Ovary (tissue), 9 donors: Measurements from ENCODE around the gene MEGF6. TPM values are rescaled to one million over a fixed set of nuclear protein-coding genes. Genes with fewer than 3 reads are reported as not detected.

ENCODE experiments used
- DNase-seq, 5 donors: peaks; one replicate each; pipeline ENCODE4 v3.0.0-alpha.2; 2019 to 2020
- H3K27ac ChIP-seq, 2 donors: fragments of 200-600 bp; one replicate each; pipeline versions ENCODE4 v1.5.1 to v1.8.0; 2019 to 2022
- H3K27me3 ChIP-seq: fragments of 200-600 bp; one replicate; pipeline ENCODE4 v1.8.0; 2022
- H3K36me3 ChIP-seq: fragments of 200-600 bp; sonication (generic); one replicate; pipeline ENCODE4 v1.5.1; 2019
- H3K4me1 ChIP-seq: one replicate; pipeline ENCODE4 v1.8.1; 2013; ENCODE audit warnings: mild to moderate bottlenecking, moderate library complexity; ENCODE audit not compliant: insufficient read depth
- H3K4me3 ChIP-seq: fragments of 200-600 bp; sonication (generic); one replicate; pipeline ENCODE4 v1.5.1; 2017
- H3K9me3 ChIP-seq, 2 donors: fragments of 200-600 bp in 1 of 2; sonication (generic) in 1 of 2; one replicate each; pipeline versions ENCODE4 v1.5.1 to v1.8.1; 2013 to 2019; ENCODE audit warnings: mild to moderate bottlenecking in 1 of 2, moderate library complexity in 1 of 2
- EP300 ChIP-seq: sonication (generic); formaldehyde crosslinking; IDR thresholded peaks from one replicate; pipeline ENCODE4 v1.6.1; 2017; ENCODE audit warnings: antibody characterized with exemption
- POLR2A ChIP-seq: fragments of 450-650 bp; IDR thresholded peaks from one replicate; pipeline ENCODE4 v1.6.1; 2017; ENCODE audit warnings: antibody characterized with exemption, mild to moderate bottlenecking, moderate library complexity
- WGBS, 3 donors: extraction: QIAGEN DNeasy Blood & Tissue Kit in 1 of 3; methylation state at CpG; one replicate each; pipeline versions ENCODE4 v1.1.5 to v1.1.7; 2013 to 2017; 5-methylcytosine and 5-hydroxymethylcytosine counted together
- intact Hi-C, 4 donors: fragments of 100-400 bp; cut with DNase I; formaldehyde crosslinking; loops; one replicate each; pipeline versions ENCODE4 v1.11.0 to v1.15.1; 2022 to 2023
- microRNA counts: library from miRNA; unstranded; fragments of <30 nt; microRNA quantifications from one replicate; lab custom pipeline; 2016
- microRNA-seq, 3 donors: library from miRNA; unstranded; fragments of <30 nt; microRNA quantifications; one replicate each; pipeline versions ENCODE4 to v1.2.0, GENCODE V29; 2019 to 2020
- polyA plus RNA-seq, 2 donors: library from polyadenylated mRNA; stranded (reverse); fragments of 200-250 nt in 1 of 2; fragments of 350-450 nt in 1 of 2; fragmentation: Illumina TruSeq in 1 of 2; extraction: RNeasy Lipid Tissue Mini Kit (QIAGEN cat#74804) in 1 of 2; gene quantifications; one replicate each; pipeline ENCODE4 v1.2.3, GENCODE V29; 2013 to 2014
- small RNA-seq: library from RNA; depleted of rRNA; stranded (forward); fragments of <200 nt; gene quantifications from one replicate; pipeline ENCODE3, GENCODE V24; 2016
- total RNA-seq, 7 donors: library from RNA; depleted of rRNA in 2 of 7; stranded (reverse); fragments of >200 nt in 2 of 7; fragmentation: NEBNext Ultra II Directional in 3 of 7; extraction: Animal tissue kit (Norgen Biotek cat#: 25700) in 3 of 7; gene quantifications; one replicate each; pipeline versions ENCODE4 v1.1.0 to v1.2.4, GENCODE V29; 2016 to 2023
- TF ChIP-seq, protein P1 (sequence below), 3 donors: fragments of 450-650 bp in 2 of 3; fragments of 200-600 bp in 1 of 3; IDR thresholded peaks; one replicate each; pipeline versions ENCODE4 v1.5.1 to v1.8.0; 2016 to 2022; ENCODE audit warnings: antibody characterized with exemption in 3 of 3, mild to moderate bottlenecking in 1 of 3
- donor health status: DM: no; HTN: no; CAD: no; lungs with moderate emphysema.
- donor health status: DM: no; HTN: no; CAD: no.
- donor health status: Bipolar disorder and iron deficiency.
- donor health status: DM: yes; HTN: yes; CAD: no.
- donor health status: DM: no; HTN: no; CAD: no.
- donor health status: DM: yes; HTN: yes; CAD: no.

Gene MEGF6
- total and polyA plus RNA-seq, 9 donors: 0.10 to 117 (median 12.5) TPM

DNA sequence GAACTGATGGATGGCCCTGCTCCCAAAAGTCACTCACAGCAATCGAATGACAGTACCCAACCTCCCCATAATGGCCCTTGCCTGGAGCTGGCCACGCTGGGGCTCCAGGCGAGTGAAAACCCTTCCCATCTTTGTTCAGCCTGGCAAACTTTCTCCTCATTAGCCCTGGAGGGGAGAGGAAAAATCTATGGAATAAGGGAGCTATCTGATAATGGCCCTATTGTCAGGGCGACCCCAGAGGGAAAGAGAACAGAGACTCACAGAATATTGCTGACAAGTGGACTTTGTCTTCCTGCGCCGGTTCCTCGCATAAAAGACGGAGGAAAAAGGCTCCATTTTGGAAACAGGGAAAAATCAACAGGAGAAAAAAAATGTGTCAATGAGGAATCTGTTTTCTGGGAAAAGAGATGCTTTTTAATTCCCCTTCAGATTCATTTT, 169.9 kb downstream of the MEGF6 start:
- H3K36me3 ChIP-seq: no peaks in the 10 kb centered on the region
- TF ChIP-seq EP300 (no peak), POLR2A (no peak)
- TF ChIP-seq, protein P1, sequence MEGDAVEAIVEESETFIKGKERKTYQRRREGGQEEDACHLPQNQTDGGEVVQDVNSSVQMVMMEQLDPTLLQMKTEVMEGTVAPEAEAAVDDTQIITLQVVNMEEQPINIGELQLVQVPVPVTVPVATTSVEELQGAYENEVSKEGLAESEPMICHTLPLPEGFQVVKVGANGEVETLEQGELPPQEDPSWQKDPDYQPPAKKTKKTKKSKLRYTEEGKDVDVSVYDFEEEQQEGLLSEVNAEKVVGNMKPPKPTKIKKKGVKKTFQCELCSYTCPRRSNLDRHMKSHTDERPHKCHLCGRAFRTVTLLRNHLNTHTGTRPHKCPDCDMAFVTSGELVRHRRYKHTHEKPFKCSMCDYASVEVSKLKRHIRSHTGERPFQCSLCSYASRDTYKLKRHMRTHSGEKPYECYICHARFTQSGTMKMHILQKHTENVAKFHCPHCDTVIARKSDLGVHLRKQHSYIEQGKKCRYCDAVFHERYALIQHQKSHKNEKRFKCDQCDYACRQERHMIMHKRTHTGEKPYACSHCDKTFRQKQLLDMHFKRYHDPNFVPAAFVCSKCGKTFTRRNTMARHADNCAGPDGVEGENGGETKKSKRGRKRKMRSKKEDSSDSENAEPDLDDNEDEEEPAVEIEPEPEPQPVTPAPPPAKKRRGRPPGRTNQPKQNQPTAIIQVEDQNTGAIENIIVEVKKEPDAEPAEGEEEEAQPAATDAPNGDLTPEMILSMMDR (IDR thresholded peaks at IDR 0.05): no peak
- intact Hi-C loops: no loop called here
- no peaks in the 10 kb centered on the region for H3K9me3 ChIP-seq
- no peaks in the 10 kb centered on the region for H3K27me3 ChIP-seq
- DNase-seq: no peak
- 75 to 80% (median 76%) methylated on average over 8 of the region's 8 CpGs for WGBS, 3 donors
- H3K4me3 ChIP-seq: no peak overlapping the region
- H3K4me1 ChIP-seq: no peaks in the 10 kb centered on the region
- H3K27ac ChIP-seq: no peak overlapping the region

- no peaks in the 10 kb centered on the region for H3K4me1 ChIP-seq
- no peaks in the 10 kb centered on the region for H3K27me3 ChIP-seq
- intact Hi-C loops: no loop called here
- H3K27ac ChIP-seq: no peak overlapping the region
- 55 to 60% (median 58%) methylated on average over 20 of the region's 20 CpGs for WGBS, 3 donors
- TF ChIP-seq EP300 (no peak), POLR2A (no peak)
- TF ChIP-seq, protein P1 (IDR thresholded peaks at IDR 0.05): no peak
- H3K4me3 ChIP-seq: no peak overlapping the region
- DNase-seq: no peak
- no peaks in the 10 kb centered on the region for H3K36me3 ChIP-seq
- no peaks in the 10 kb centered on the region for H3K9me3 ChIP-seq
These were observed 170.4 kb downstream of the MEGF6 start for GRCh38 chr1:3440711-3441409.

DNA sequence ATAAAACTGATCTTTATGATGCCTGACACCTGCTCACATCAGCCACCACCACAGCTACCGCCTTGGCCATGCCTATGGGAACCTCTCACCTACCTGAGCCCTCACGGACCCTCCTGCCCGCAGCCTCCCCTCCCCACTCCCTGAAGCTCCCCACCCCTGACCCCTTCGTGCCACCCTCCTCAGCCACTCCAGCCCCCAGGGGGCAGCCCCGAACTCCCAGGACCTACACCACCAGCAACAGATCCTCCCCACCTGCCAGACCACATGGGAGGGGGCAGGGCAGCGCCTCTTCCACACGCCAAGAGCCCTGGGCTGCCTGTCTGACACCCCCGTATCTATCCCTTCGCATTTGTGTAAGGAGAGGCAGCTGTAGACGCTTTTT, 171.0 kb downstream of the MEGF6 start:
- Histone ChIP-seq H3K27ac (no peak overlapping the region), H3K9me3 (no peaks in the 10 kb centered on the region), H3K27me3 (no peaks in the 10 kb centered on the region), H3K4me3 (no peak overlapping the region), H3K36me3 (no peaks in the 10 kb centered on the region), H3K4me1 (no peaks in the 10 kb centered on the region)
- TF ChIP-seq, protein P1 (IDR thresholded peaks at IDR 0.05): no peak
- no peak for TF ChIP-seq EP300
- no peak for TF ChIP-seq POLR2A
- intact Hi-C loops: no loop called here
- 44 to 58% (median 52%) methylated on average over 10 of the region's 10 CpGs for WGBS, 3 donors
- no peak for DNase-seq

MicroRNAs encoded within 50 kb of the gene (microRNA counts, 767-probe panel; counts per million panel counts)
- microRNA hsa-miR-551a (lab: Ali Mortazavi, UCI): 530 counts per million, percentile 78 among the panel's probes with 10 or more counts

Small RNA genes within 50 kb of the gene (microRNA-seq; reads per million reads assigned to microRNA genes)
- gene MIR551A: 0 reads per million in 3 donors

Small RNA genes within 50 kb of the gene (small RNA-seq; reads per million reads assigned to genes)
- gene MIR551A: not detected

Other genes starting within 250 kb of the MEGF6 start
- 1 to 10 TPM in 6 of 7 donors, under 1 TPM in 1; 1.00 to 8.4 (median 2.5) TPM for gene ARHGEF16, start 156.8 kb downstream of the MEGF6 start, total RNA-seq
- 1 to 10 TPM in 1 of 2 donors, under 1 TPM in 1; 0.13 to 1.7 TPM for gene ARHGEF16, start 156.8 kb downstream of the MEGF6 start, polyA plus RNA-seq
- gene TPRG1L, start 13.5 kb upstream of the MEGF6 start, total RNA-seq: 10 to 100 TPM; 25.3 to 51.1 (median 44.2) TPM
- 10 to 100 TPM; 40.1 to 71.5 TPM for gene TPRG1L, start 13.5 kb upstream of the MEGF6 start, polyA plus RNA-seq
- 10 to 100 TPM; 10.3 to 16.7 (median 15.8) TPM for gene WRAP73, start 38.6 kb upstream of the MEGF6 start, total RNA-seq
- gene WRAP73, start 38.6 kb upstream of the MEGF6 start, polyA plus RNA-seq: 10 to 100 TPM in 1 of 2 donors, 1 to 10 TPM in 1; 5.3 to 18.0 TPM
- gene TP73, start 41.0 kb upstream of the MEGF6 start, total RNA-seq: 1 to 10 TPM in 1 of 7 donors, under 1 TPM in 6; 0.13 to 7.5 (median 0.47) TPM
- gene TP73, start 41.0 kb upstream of the MEGF6 start, polyA plus RNA-seq: under 1 TPM; 0.03 to 0.04 TPM
- not detected for gene CCDC27, start 140.9 kb upstream of the MEGF6 start, total RNA-seq
- gene CCDC27, start 140.9 kb upstream of the MEGF6 start, polyA plus RNA-seq: under 1 TPM in 1 of 2 donors, not detected in 1; 0.05 TPM
- 10 to 100 TPM in 6 of 7 donors, 1 to 10 TPM in 1; 7.1 to 22.1 (median 21.4) TPM for gene SMIM1, start 161.2 kb upstream of the MEGF6 start, total RNA-seq
- 10 to 100 TPM in 1 of 2 donors, not detected in 1; 10.7 TPM for gene SMIM1, start 161.2 kb upstream of the MEGF6 start, polyA plus RNA-seq
- 10 to 100 TPM; 26.7 to 60.7 (median 47.6) TPM for gene LRRC47, start 185.0 kb upstream of the MEGF6 start, total RNA-seq
- 10 to 100 TPM; 28.0 to 50.6 TPM for gene LRRC47, start 185.0 kb upstream of the MEGF6 start, polyA plus RNA-seq
- 10 to 100 TPM; 14.9 to 40.7 (median 37.6) TPM for gene CEP104, start 245.7 kb upstream of the MEGF6 start, total RNA-seq
- 10 to 100 TPM in 1 of 2 donors, 1 to 10 TPM in 1; 7.9 to 39.0 TPM for gene CEP104, start 245.7 kb upstream of the MEGF6 start, polyA plus RNA-seq
- 10 to 100 TPM in 4 of 7 donors, 1 to 10 TPM in 3; 7.6 to 12.8 (median 11.0) TPM for gene DFFB, start 246.0 kb upstream of the MEGF6 start, total RNA-seq
- 1 to 10 TPM; 6.8 to 7.9 TPM for gene DFFB, start 246.0 kb upstream of the MEGF6 start, polyA plus RNA-seq